WTC11 (cell line): ENCODE results near the gene CRYGN.

Experiments
- ZBTB21 ChIP-seq: sonication (generic); formaldehyde crosslinking; IDR thresholded peaks from 2 replicates; pipeline ENCODE4 v1.8.1; 2023; ENCODE audit warnings: mild to moderate bottlenecking, missing genetic modification reagents, borderline replicate concordance
- ZNF121 ChIP-seq: sonication (generic); formaldehyde crosslinking; IDR thresholded peaks from 2 replicates; pipeline ENCODE4 v1.8.0; 2023; ENCODE audit warnings: missing genetic modification reagents
- ZNF138 ChIP-seq: sonication (generic); formaldehyde crosslinking; conservative IDR thresholded peaks from 2 replicates; pipeline ENCODE4 v1.8.1; 2022; ENCODE audit warnings: mild to moderate bottlenecking, moderate library complexity, missing genetic modification reagents
- ZNF219 ChIP-seq: sonication (generic); formaldehyde crosslinking; IDR thresholded peaks from 2 replicates; pipeline ENCODE4 v1.8.0; 2023; ENCODE audit warnings: missing genetic modification reagents, mild to moderate bottlenecking, borderline replicate concordance
- TF ChIP-seq, protein P1 (sequence below): fragments of 200-600 bp; IDR thresholded peaks from 2 replicates; pipeline ENCODE4 v1.8.0; 2022; ENCODE audit warnings: antibody characterized with exemption
- TF ChIP-seq, protein P2 (sequence below): sonication (generic); formaldehyde crosslinking; IDR thresholded peaks from 2 replicates; pipeline ENCODE4 v1.8.1; 2023; ENCODE audit warnings: mild to moderate bottlenecking, missing genetic modification reagents, moderate library complexity
- TF ChIP-seq, protein P3 (sequence below): sonication (generic); formaldehyde crosslinking; IDR thresholded peaks from 2 replicates; pipeline ENCODE4 v1.8.0; 2022; ENCODE audit warnings: mild to moderate bottlenecking, missing genetic modification reagents
- TF ChIP-seq, protein P4 (sequence below): sonication (generic); formaldehyde crosslinking; conservative IDR thresholded peaks from 2 replicates; pipeline ENCODE4 v1.8.1; 2022; ENCODE audit warnings: mild to moderate bottlenecking, missing genetic modification reagents
- TF ChIP-seq, protein P5 (sequence below): sonication (generic); formaldehyde crosslinking; IDR thresholded peaks from 2 replicates; pipeline ENCODE4 v1.8.1; 2023; ENCODE audit warnings: mild to moderate bottlenecking, missing genetic modification reagents, borderline replicate concordance

DNA sequence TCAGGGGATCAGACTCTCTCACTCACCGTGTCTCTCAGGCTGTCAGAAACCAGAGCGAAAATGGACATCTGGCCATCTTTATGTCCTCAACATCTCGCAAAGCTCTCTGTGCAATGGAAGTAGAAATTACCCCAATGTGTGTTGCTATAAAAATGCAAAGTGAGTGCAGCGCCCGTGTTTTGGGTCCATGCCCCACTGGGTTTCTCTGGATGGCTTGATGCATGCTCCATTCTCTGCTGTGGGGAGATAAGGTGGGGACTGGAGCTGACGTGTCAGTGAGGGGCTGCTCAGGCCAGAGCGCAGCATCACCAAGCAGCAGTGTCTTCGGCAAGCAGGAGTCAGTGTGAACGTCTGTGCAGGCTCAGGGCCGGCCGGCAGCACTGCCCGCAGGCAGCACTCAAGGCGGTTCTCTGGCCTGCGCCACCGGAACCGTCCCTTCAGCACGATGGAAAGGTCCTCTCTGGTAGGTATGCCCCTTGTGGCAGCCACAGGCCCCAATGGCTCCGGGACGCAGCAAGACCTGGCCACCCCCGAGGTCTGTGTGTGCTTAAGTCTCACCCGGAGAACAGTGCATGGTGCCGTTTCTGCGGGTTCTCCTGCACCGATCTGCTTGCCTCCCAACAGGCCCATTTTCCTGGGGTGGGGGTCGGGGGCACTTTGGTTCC is 60.3 kb downstream of the CRYGN start:
- TF ChIP-seq, protein P1, sequence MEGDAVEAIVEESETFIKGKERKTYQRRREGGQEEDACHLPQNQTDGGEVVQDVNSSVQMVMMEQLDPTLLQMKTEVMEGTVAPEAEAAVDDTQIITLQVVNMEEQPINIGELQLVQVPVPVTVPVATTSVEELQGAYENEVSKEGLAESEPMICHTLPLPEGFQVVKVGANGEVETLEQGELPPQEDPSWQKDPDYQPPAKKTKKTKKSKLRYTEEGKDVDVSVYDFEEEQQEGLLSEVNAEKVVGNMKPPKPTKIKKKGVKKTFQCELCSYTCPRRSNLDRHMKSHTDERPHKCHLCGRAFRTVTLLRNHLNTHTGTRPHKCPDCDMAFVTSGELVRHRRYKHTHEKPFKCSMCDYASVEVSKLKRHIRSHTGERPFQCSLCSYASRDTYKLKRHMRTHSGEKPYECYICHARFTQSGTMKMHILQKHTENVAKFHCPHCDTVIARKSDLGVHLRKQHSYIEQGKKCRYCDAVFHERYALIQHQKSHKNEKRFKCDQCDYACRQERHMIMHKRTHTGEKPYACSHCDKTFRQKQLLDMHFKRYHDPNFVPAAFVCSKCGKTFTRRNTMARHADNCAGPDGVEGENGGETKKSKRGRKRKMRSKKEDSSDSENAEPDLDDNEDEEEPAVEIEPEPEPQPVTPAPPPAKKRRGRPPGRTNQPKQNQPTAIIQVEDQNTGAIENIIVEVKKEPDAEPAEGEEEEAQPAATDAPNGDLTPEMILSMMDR: no peak
- no peak for TF ChIP-seq ZBTB21 (CRISPR knock-in tag)
- TF ChIP-seq, protein P2, sequence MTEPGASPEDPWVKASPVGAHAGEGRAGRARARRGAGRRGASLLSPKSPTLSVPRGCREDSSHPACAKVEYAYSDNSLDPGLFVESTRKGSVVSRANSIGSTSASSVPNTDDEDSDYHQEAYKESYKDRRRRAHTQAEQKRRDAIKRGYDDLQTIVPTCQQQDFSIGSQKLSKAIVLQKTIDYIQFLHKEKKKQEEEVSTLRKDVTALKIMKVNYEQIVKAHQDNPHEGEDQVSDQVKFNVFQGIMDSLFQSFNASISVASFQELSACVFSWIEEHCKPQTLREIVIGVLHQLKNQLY (CRISPR knock-in tag): no peak
- TF ChIP-seq ZNF138 (CRISPR knock-in tag): no peak
- TF ChIP-seq, protein P3, sequence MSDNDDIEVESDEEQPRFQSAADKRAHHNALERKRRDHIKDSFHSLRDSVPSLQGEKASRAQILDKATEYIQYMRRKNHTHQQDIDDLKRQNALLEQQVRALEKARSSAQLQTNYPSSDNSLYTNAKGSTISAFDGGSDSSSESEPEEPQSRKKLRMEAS (CRISPR knock-in tag): no peak
- TF ChIP-seq, protein P4, sequence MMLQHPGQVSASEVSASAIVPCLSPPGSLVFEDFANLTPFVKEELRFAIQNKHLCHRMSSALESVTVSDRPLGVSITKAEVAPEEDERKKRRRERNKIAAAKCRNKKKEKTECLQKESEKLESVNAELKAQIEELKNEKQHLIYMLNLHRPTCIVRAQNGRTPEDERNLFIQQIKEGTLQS (CRISPR knock-in tag): no peak
- no peak for TF ChIP-seq ZNF219
- TF ChIP-seq ZNF121: no peak
- TF ChIP-seq, protein P5, sequence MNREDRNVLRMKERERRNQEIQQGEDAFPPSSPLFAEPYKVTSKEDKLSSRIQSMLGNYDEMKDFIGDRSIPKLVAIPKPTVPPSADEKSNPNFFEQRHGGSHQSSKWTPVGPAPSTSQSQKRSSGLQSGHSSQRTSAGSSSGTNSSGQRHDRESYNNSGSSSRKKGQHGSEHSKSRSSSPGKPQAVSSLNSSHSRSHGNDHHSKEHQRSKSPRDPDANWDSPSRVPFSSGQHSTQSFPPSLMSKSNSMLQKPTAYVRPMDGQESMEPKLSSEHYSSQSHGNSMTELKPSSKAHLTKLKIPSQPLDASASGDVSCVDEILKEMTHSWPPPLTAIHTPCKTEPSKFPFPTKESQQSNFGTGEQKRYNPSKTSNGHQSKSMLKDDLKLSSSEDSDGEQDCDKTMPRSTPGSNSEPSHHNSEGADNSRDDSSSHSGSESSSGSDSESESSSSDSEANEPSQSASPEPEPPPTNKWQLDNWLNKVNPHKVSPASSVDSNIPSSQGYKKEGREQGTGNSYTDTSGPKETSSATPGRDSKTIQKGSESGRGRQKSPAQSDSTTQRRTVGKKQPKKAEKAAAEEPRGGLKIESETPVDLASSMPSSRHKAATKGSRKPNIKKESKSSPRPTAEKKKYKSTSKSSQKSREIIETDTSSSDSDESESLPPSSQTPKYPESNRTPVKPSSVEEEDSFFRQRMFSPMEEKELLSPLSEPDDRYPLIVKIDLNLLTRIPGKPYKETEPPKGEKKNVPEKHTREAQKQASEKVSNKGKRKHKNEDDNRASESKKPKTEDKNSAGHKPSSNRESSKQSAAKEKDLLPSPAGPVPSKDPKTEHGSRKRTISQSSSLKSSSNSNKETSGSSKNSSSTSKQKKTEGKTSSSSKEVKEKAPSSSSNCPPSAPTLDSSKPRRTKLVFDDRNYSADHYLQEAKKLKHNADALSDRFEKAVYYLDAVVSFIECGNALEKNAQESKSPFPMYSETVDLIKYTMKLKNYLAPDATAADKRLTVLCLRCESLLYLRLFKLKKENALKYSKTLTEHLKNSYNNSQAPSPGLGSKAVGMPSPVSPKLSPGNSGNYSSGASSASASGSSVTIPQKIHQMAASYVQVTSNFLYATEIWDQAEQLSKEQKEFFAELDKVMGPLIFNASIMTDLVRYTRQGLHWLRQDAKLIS (CRISPR knock-in tag): no peak
